CD4-positive, alpha-beta memory T cell (primary cell): ENCODE data around the gene LATS1. TPM values are rescaled to one million over a fixed set of nuclear protein-coding genes. Genes with fewer than 3 reads are reported as not detected.

Source experiments
- CTCF ChIA-PET: fragments of 350-600 bp; sonication (Branson Sonifier 250); formaldehyde crosslinking; loops from one replicate; lab custom pipeline; 2021; ENCODE audit warnings: inconsistent platforms; ENCODE audit not compliant: partially characterized antibody; lab: Charles Lee
- POLR2A ChIA-PET: fragments of 350-600 bp; sonication (Branson Sonifier 250); formaldehyde crosslinking; loops from one replicate; lab custom pipeline; 2021; ENCODE audit not compliant: partially characterized antibody; lab: Charles Lee
- DNase-seq, 5 donors: peaks; one replicate each; pipeline versions ENCODE4 v3.0.0 to v3.0.0-alpha.2; 2020 to 2022; ENCODE audit warnings: mixed read lengths in 1 of 5
- H3K27ac ChIP-seq: one replicate; pipeline ENCODE4 v1.7.0; 2013; ENCODE audit warnings: low read depth, low read length
- H3K27me3 ChIP-seq: 2 replicates; pipeline ENCODE4 v1.7.0; 2013; ENCODE audit warnings: mild to moderate bottlenecking, low read length, moderate library complexity; ENCODE audit not compliant: insufficient read depth
- H3K36me3 ChIP-seq: 2 replicates; pipeline ENCODE4 v1.7.0; 2013; ENCODE audit warnings: mild to moderate bottlenecking, low read length, moderate library complexity; ENCODE audit not compliant: insufficient read depth
- H3K4me1 ChIP-seq: 2 replicates; pipeline ENCODE4 v1.7.0; 2013; ENCODE audit warnings: mild to moderate bottlenecking, low read length, moderate library complexity; ENCODE audit not compliant: insufficient read depth
- H3K4me3 ChIP-seq, 2 donors: one replicate each; pipeline ENCODE4 v1.7.0; 2013; ENCODE audit warnings: low read length in 2 of 2, mild to moderate bottlenecking in 1 of 2
- H3K9me3 ChIP-seq, 2 donors: one replicate each; pipeline ENCODE4 v1.7.0; 2013; ENCODE audit warnings: low read length in 2 of 2, control low read depth in 1 of 2; ENCODE audit not compliant: control insufficient read depth in 1 of 2
- H3K27ac Mint-ChIP-seq, 7 donors: one replicate each; pipeline ENCODE4 v1.8.0; 2020 to 2021; ENCODE audit warnings: mixed read lengths in 7 of 7, mild to moderate bottlenecking in 6 of 7, inconsistent platforms in 3 of 7, moderate library complexity in 3 of 7
- H3K27me3 Mint-ChIP-seq, 2 donors: one replicate each; pipeline ENCODE4 v1.8.0; 2020 to 2021; ENCODE audit warnings: mixed read lengths in 2 of 2
- H3K36me3 Mint-ChIP-seq, 2 donors: one replicate each; pipeline ENCODE4 v1.8.0; 2020 to 2021; ENCODE audit warnings: mixed read lengths in 2 of 2, inconsistent platforms in 1 of 2, mild to moderate bottlenecking in 1 of 2
- H3K4me1 Mint-ChIP-seq, 4 donors: one replicate each; pipeline ENCODE4 v1.8.0; 2020 to 2021; ENCODE audit warnings: mixed read lengths in 4 of 4, mild to moderate bottlenecking in 1 of 4
- H3K4me3 Mint-ChIP-seq, 8 donors: one replicate each; pipeline ENCODE4 v1.8.0; 2020 to 2021; ENCODE audit warnings: mixed read lengths in 8 of 8, mild to moderate bottlenecking in 7 of 8, moderate library complexity in 6 of 8, inconsistent platforms in 3 of 8
- H3K9me3 Mint-ChIP-seq, 8 donors: one replicate each; pipeline ENCODE4 v1.8.0; 2020 to 2021; ENCODE audit warnings: mixed read lengths in 8 of 8, mild to moderate bottlenecking in 5 of 8, inconsistent platforms in 3 of 8, moderate library complexity in 1 of 8
- intact Hi-C: fragments of 100-400 bp; cut with micrococcal nuclease; formaldehyde crosslinking; loops from one replicate; pipeline ENCODE4 v1.15.1; 2023
- polyA plus RNA-seq, 2 donors: library from polyadenylated mRNA; unstranded; fragments of 300-500 nt; fragmentation: Illumina TruSeq; gene quantifications; one replicate each; pipeline ENCODE4 v1.2.3, GENCODE V29; 2021
- total RNA-seq, 2 experiments: library from RNA; stranded (reverse); gene quantifications; one replicate each; pipeline ENCODE4 v1.2.3, GENCODE V29; 2021

Gene LATS1
- total and polyA plus RNA-seq, 4 experiments from 2014 or later: 5.8 to 51.8 (median 31.9) TPM

GRCh38 chr6:149729824-149730223 lies 11.9 kb upstream of the LATS1 start:
- no peak for DNase-seq
- Histone ChIP-seq H3K27ac (no peak overlapping the region), H3K9me3 (no peaks in the 10 kb centered on the region), H3K36me3 (peaks cover 38% of the 10 kb centered on the region), H3K4me1 (peaks cover 19% of the 10 kb centered on the region), H3K4me3 (no peak overlapping the region), H3K27me3 (no peaks in the 10 kb centered on the region)
- H3K4me3 Mint-ChIP-seq: no peak overlapping the region
- peaks cover 18 to 54% of the 10 kb centered on the region in 2 donors for H3K36me3 Mint-ChIP-seq
- CTCF ChIA-PET: no interaction called here
- H3K27me3 Mint-ChIP-seq: no peaks in the 10 kb centered on the region
- POLR2A ChIA-PET: no interaction called here
- H3K4me1 Mint-ChIP-seq: peaks cover 8 to 12% (median 10%) of the 10 kb centered on the region in 4 donors
- no peaks in the 10 kb centered on the region for H3K9me3 Mint-ChIP-seq
- intact Hi-C loops: no loop called here
- H3K27ac Mint-ChIP-seq: peak overlapping the region in 2 of 7 donors; percentile 9 to 16

- H3K27ac ChIP-seq: no peak overlapping the region
- Mint-ChIP-seq H3K36me3 (peaks cover 22 to 55% of the 10 kb centered on the region in 2 donors), H3K4me3 (peak overlapping the region in 6 of 8 donors; percentile 9 to 72 (median 45)), H3K9me3 (no peaks in the 10 kb centered on the region), H3K27me3 (no peaks in the 10 kb centered on the region), H3K27ac (peak overlapping the region in 6 of 7 donors; percentile 32 to 90 (median 78)), H3K4me1 (peaks cover 10 to 16% (median 14%) of the 10 kb centered on the region in 4 donors)
- no peaks in the 10 kb centered on the region for H3K27me3 ChIP-seq
- H3K9me3 ChIP-seq: no peaks in the 10 kb centered on the region
- peaks cover 19% of the 10 kb centered on the region for H3K4me1 ChIP-seq
- intact Hi-C loops: no loop called here
- DNase-seq: no peak
- peaks cover 38% of the 10 kb centered on the region for H3K36me3 ChIP-seq
- CTCF ChIA-PET: no interaction called here
- H3K4me3 ChIP-seq: no peak overlapping the region
- POLR2A ChIA-PET: interaction anchor here (0.6 kb wide), 1 partner anchor 12 kb away, joined by 3 read pairs; no protein-coding TSS in a partner anchor
These were observed 10.8 kb upstream of the LATS1 start for GRCh38 chr6:149728499-149729234.

DNA sequence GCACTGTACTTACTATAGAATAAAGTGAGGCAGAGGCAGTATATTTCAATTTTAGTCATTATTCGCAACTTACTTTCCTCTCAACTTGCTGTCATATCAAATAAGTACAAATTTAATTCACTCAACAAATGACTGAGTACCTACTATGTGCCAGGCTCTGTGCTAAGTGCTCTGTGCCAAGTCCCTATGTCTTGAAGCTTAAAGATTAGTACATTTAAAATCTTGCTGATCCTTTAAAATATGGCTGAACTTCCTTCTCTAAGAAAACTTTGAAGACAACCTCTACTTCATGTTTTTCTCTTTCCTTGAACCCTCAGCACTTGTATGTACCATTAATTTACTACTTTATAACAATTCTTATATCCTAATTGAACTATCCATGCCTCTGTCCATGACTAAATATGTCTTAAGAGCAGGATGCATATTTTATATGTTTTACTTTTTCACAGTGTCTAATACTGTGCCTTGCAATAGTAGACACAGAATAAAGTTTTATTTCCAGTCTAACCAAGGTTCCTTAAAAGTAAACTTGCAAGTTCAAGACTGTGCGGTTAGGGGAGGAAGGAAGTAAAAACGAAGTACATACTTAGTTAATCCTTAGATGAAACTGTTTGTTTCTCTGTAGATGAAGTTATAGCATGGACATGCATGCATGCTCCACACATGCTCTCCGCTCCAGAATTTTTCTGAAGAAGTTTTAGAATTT lies 10.0 kb upstream of the LATS1 start:
- peaks cover 18 to 51% of the 10 kb centered on the region in 2 donors for H3K36me3 Mint-ChIP-seq
- H3K4me3 Mint-ChIP-seq: peak overlapping the region in 5 of 8 donors; percentile 15 to 72 (median 57)
- H3K27me3 Mint-ChIP-seq: no peaks in the 10 kb centered on the region
- no peak overlapping the region for H3K27ac ChIP-seq
- ChIA-PET POLR2A (interaction anchor here (0.6 kb wide), 1 partner anchor 11 kb away, joined by 3 read pairs; no protein-coding TSS in a partner anchor), CTCF (no interaction called here)
- DNase-seq: no peak
- H3K9me3 Mint-ChIP-seq: no peaks in the 10 kb centered on the region
- H3K4me1 ChIP-seq: peaks cover 19% of the 10 kb centered on the region
- H3K27me3 ChIP-seq: no peaks in the 10 kb centered on the region
- H3K9me3 ChIP-seq: no peaks in the 10 kb centered on the region
- no peak overlapping the region for H3K4me3 ChIP-seq
- peaks cover 10 to 17% (median 14%) of the 10 kb centered on the region in 4 donors for H3K4me1 Mint-ChIP-seq
- peaks cover 38% of the 10 kb centered on the region for H3K36me3 ChIP-seq
- intact Hi-C loops: no loop called here
- peak overlapping the region in 5 of 7 donors; percentile 32 to 90 (median 83) for H3K27ac Mint-ChIP-seq

- DNase-seq: no peak
- Mint-ChIP-seq H3K36me3 (peaks cover 18 to 44% of the 10 kb centered on the region in 2 donors), H3K27ac (no peak overlapping the region), H3K4me3 (no peak overlapping the region), H3K4me1 (peaks cover 10 to 17% (median 14%) of the 10 kb centered on the region in 4 donors), H3K9me3 (no peaks in the 10 kb centered on the region), H3K27me3 (no peaks in the 10 kb centered on the region)
- Histone ChIP-seq H3K9me3 (no peaks in the 10 kb centered on the region), H3K4me3 (no peak overlapping the region), H3K27me3 (no peaks in the 10 kb centered on the region), H3K27ac (no peak overlapping the region), H3K36me3 (peaks cover 32% of the 10 kb centered on the region), H3K4me1 (peaks cover 19% of the 10 kb centered on the region)
- CTCF ChIA-PET: interaction anchor here (2.0 kb wide), 1 partner anchor 24 kb away, joined by 6 read pairs; the partner anchor contains the start of gene PCMT1
- intact Hi-C loops: no loop called here
- POLR2A ChIA-PET: interaction anchor here (1.1 kb wide), 1 partner anchor 8 kb away, joined by 3 read pairs; no protein-coding TSS in a partner anchor
These were observed 7.9 kb upstream of the LATS1 start for GRCh38 chr6:149725785-149726184.

DNA sequence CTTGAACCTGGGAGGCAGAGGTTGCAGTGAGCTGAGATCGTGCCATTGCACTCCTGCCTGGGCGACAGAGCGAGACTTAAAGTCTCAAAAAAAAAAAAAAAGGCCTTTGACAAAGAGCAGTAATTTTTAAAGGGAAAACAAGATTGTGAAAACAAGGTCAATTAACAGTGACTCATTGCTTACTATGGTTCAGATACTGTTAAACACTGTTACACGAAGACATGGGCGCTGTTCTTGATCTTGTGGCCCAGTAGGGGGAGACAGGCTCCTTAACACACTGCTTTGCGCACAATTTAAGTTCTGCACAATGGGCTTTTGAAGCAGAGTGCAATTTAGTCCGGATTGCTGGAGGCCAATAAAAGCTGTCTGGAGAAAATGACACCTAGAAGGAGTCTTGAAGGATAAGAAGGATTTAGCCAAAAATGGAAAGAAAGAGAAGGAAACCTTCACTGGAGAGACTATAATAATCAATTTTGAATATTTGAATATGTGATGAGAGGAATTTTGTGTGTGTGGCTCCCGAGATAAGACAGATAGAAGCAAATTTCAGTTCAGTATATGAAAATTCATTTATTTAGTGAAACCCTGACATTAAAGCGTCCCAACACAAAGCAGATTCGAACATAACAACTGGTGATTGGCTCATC lies 6.0 kb upstream of the LATS1 start:
- Histone ChIP-seq H3K4me1 (peaks cover 19% of the 10 kb centered on the region), H3K4me3 (no peak overlapping the region), H3K27ac (no peak overlapping the region), H3K36me3 (peaks cover 16% of the 10 kb centered on the region), H3K9me3 (no peaks in the 10 kb centered on the region), H3K27me3 (no peaks in the 10 kb centered on the region)
- intact Hi-C loops: loop anchor here (1.0 kb wide), 2 partner anchors 110 to 141 kb away; no protein-coding TSS in a partner anchor
- CTCF ChIA-PET: interaction anchor here (0.7 to 2.0 kb wide), 8 partner anchors 21 to 115 kb away, joined by 3 to 6 read pairs (median 4); partner anchors contain the start of gene PCMT1
- peaks cover 15 to 22% (median 15%) of the 10 kb centered on the region in 4 donors for H3K4me1 Mint-ChIP-seq
- no peaks in the 10 kb centered on the region for H3K27me3 Mint-ChIP-seq
- H3K4me3 Mint-ChIP-seq: no peak overlapping the region
- peaks cover 14 to 28% of the 10 kb centered on the region in 2 donors for H3K36me3 Mint-ChIP-seq
- DNase-seq: peak; percentile 34 to 54 (median 42)
- peak overlapping the region in 3 of 7 donors; percentile 8 to 52 (median 13) for H3K27ac Mint-ChIP-seq
- POLR2A ChIA-PET: no interaction called here
- no peaks in the 10 kb centered on the region for H3K9me3 Mint-ChIP-seq

DNA sequence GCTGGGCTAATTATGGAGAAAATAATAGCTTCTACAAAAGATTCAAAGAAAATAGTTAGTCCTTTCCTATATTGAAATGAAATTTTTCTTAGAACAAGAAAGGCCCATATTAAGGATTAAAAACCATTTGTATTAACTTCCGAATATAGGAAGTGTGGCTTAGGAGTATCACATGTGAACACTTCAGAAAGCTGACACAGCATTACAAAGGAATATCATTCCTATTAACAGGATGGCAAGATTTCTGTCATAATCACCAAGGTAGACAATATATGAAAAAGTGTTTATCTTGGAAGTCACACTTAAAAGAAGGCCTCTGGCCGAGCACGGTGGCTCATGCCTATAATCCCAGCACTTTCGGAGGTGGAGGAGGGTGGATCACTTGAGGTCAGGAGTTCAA lies 5.4 kb upstream of the LATS1 start:
- intact Hi-C loops: loop anchor here (1.0 kb wide), 1 partner anchor 142 kb away; no protein-coding TSS in a partner anchor
- H3K9me3 ChIP-seq: no peaks in the 10 kb centered on the region
- no peak for DNase-seq
- ChIA-PET CTCF (interaction anchor here (0.7 to 1.5 kb wide), 6 partner anchors 22 to 114 kb away, joined by 3 to 5 read pairs (median 4); no protein-coding TSS in a partner anchor), POLR2A (no interaction called here)
- Mint-ChIP-seq H3K36me3 (peaks cover 14 to 25% of the 10 kb centered on the region in 2 donors), H3K27ac (no peak overlapping the region), H3K4me1 (peaks cover 11 to 22% (median 14%) of the 10 kb centered on the region in 4 donors), H3K9me3 (no peaks in the 10 kb centered on the region), H3K4me3 (no peak overlapping the region), H3K27me3 (no peaks in the 10 kb centered on the region)
- no peak overlapping the region for H3K4me3 ChIP-seq
- H3K27me3 ChIP-seq: no peaks in the 10 kb centered on the region
- H3K4me1 ChIP-seq: peaks cover 17% of the 10 kb centered on the region
- H3K36me3 ChIP-seq: peaks cover 16% of the 10 kb centered on the region
- no peak overlapping the region for H3K27ac ChIP-seq
